ENCODE data around the gene TUBGCP2.

Gene TUBGCP2

DNA sequence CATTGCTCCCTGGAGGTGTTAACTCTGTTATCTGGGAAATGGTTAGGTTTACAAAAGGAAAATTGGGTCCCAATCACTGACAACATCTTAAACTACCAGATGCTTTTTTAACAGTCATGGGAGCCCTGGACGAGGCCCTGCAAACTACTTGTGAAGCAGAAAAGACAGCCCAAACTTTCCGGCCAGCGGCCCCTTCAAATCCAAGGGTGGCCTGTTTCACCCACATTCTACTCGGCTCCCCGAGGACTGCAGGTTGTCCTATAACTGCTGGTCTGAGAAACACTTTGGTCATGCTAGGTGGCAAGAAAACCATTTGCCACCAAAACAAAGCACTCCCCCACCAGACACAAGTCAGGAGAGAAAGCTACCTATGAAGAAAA lies 2.6 kb downstream of the TUBGCP2 start:
- no peak for TF ChIP-seq CTCF (IDR thresholded peaks at IDR 0.05; ENCODE audit: borderline replicate concordance, control extremely low read depth, extremely low read depth, insufficient read depth, missing control alignments)
- no peak for DNase-seq (ENCODE audit: low spot score)
- in situ Hi-C loops (cut with MboI; ENCODE audit: low sequenced_read_pairs, unreplicated experiment), result no loop called here

- in situ Hi-C loops (cut with MboI; ENCODE audit: low sequenced_read_pairs, unreplicated experiment), result no loop called here
- TF ChIP-seq CTCF (IDR thresholded peaks at IDR 0.05; ENCODE audit: borderline replicate concordance, control extremely low read depth, extremely low read depth, insufficient read depth, missing control alignments), result no peak
- no peak for DNase-seq (ENCODE audit: low spot score)
These were observed 5.5 kb downstream of the TUBGCP2 start for GRCh38 chr10:133303206-133303605.

GRCh38 chr10:133302230-133302629 lies 6.4 kb downstream of the TUBGCP2 start:
- in situ Hi-C loops (cut with MboI; ENCODE audit: low sequenced_read_pairs, unreplicated experiment), result no loop called here
- DNase-seq (ENCODE audit: low spot score), result no peak
- no peak for TF ChIP-seq CTCF (IDR thresholded peaks at IDR 0.05; ENCODE audit: borderline replicate concordance, control extremely low read depth, extremely low read depth, insufficient read depth, missing control alignments)

DNA sequence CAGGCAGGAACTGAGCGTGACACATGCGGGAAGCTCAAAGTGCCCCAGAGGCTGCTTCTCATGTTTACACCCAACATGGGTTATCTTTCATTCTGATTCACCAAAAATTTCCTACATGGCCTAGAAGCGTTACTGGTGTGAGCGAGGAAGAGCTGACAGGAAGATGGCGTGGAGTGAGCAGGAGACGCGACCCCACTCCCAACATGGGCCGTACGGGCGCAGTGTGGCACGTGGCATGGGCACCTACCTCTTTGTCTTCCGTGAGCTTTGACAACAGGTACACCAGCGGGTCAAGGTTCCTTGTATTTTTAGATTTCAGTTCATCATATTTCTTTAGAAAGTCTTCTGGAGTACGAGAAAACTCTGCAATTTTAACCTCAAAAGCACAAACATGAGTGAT lies 8.9 kb downstream of the TUBGCP2 start:
- no peak for TF ChIP-seq CTCF (IDR thresholded peaks at IDR 0.05; ENCODE audit: borderline replicate concordance, control extremely low read depth, extremely low read depth, insufficient read depth, missing control alignments)
- no peak for DNase-seq (ENCODE audit: low spot score)
- in situ Hi-C loops (cut with MboI; ENCODE audit: low sequenced_read_pairs, unreplicated experiment), result no loop called here

GRCh38 chr10:133299224-133299623 lies 9.4 kb downstream of the TUBGCP2 start:
- no peak for TF ChIP-seq CTCF (IDR thresholded peaks at IDR 0.05; ENCODE audit: borderline replicate concordance, control extremely low read depth, extremely low read depth, insufficient read depth, missing control alignments)
- in situ Hi-C loops (cut with MboI; ENCODE audit: low sequenced_read_pairs, unreplicated experiment), result no loop called here

DNA sequence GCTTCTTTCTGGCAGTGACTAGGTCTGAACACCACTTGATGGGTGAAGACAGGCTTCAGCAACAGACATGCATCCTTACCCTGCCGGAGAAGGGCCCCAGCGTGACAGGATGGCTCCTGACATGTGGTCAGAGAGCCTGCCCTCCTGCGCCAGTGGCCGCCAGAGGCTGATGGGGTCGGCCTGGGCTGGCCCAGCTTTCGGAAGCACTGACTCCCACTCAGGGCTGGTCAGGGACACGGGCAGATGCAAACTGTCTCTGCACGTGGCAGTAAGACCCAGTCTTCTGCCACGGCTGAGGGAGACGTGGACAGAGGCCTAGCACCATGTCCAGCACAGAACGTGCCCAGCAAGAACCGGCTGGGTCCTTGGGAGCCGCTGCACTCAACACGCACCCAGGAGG lies 10.2 kb downstream of the TUBGCP2 start:
- in situ Hi-C loops (cut with MboI; ENCODE audit: low sequenced_read_pairs, unreplicated experiment), result no loop called here
- no peak for TF ChIP-seq CTCF (IDR thresholded peaks at IDR 0.05; ENCODE audit: borderline replicate concordance, control extremely low read depth, extremely low read depth, insufficient read depth, missing control alignments)
- no peak for DNase-seq (ENCODE audit: low spot score)

More at GRCh38 chr10:133299224-133299623, 9.4 kb downstream of the TUBGCP2 start:
- no peak for DNase-seq (ENCODE audit: low spot score)

GRCh38 chr10:133297504-133297903 lies 11.2 kb downstream of the TUBGCP2 start:
- in situ Hi-C loops (cut with MboI; ENCODE audit: low sequenced_read_pairs, unreplicated experiment), result no loop called here
- DNase-seq (ENCODE audit: low spot score), result no peak
- no peak for TF ChIP-seq CTCF (IDR thresholded peaks at IDR 0.05; ENCODE audit: borderline replicate concordance, control extremely low read depth, extremely low read depth, insufficient read depth, missing control alignments)

Data from GM13976 (cell line).